ENCODE results near the gene TMEM179. TPM values are rescaled to one million over a fixed set of nuclear protein-coding genes. Genes with fewer than 3 reads are reported as not detected.

TMEM179 gene
- total and polyA plus RNA-seq, 2 of the 8 experiments (the other 6 are each of a cell fraction or from before 2014, with no cell fraction given): 2.9 to 4.0 TPM

DNA sequence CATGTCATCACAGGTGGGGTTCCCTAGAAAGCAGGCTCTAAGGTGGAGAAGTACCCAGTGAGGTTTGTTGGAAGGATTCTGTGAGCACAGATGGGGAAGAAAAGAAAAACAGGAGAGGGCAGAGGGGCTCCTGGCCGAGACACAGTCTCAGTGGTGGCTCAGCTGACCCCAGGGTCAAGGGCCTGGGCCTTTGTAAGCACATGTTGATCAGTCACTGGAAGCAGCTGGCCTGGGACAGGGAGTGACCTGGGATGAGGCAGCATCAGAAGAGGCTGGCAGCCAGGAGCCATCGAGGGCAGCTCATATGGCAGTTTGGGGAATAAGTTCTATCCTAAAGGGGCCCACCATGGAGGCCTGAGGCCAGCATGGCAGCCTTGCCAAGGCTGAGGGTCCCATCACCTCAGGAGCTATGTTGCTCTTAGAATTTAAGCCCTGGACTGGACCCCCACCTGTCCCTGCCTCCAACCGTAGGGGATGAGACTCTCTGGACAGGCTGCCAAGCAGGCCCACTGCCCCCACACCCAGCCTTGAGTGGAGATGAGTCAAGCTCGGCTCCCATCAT is 6.3 kb upstream of the TMEM179 start:
- ChIA-PET POLR2A (ENCODE audit: partially characterized antibody) (no interaction called here), CTCF (ENCODE audit: partially characterized antibody) (interaction anchor here (0.6 to 1.0 kb wide), 2 partner anchors 47 to 917 kb away, joined by 3 read pairs; no protein-coding TSS in a partner anchor)
- Histone ChIP-seq H2BK120ac (replicated peaks; ENCODE audit: low read depth, low read length) (no peak overlapping the region), H2BK20ac (ENCODE audit: low read length) (no peak overlapping the region), H2BK15ac (ENCODE audit: low read length) (no peak overlapping the region), H2AK5ac (ENCODE audit: low read depth, low read length) (no peak overlapping the region), H4K20me1 (replicated peaks in 1 of 2; ENCODE audit: control insufficient read depth in 1 of 2, insufficient read depth in 2 of 2, low read length in 2 of 2) (no peaks in the 10 kb centered on the region), H2BK12ac (ENCODE audit: low read depth, low read length) (no peak overlapping the region), H3K9me3 (ENCODE audit: insufficient read depth in 2 of 2, low read depth in 1 of 2, low read length in 1 of 2) (no peaks in the 10 kb centered on the region), H3K18ac (ENCODE audit: extremely low read depth, low read length) (no peak overlapping the region), H3K27me3 (replicated peaks in 1 of 4; ENCODE audit: control insufficient read depth in 3 of 4, extremely low read depth in 1 of 4, insufficient read depth in 3 of 4, low read length in 3 of 4) (peaks cover 0 to 5% (median 2%) of the 10 kb centered on the region in 4 experiments; a peak in 3 of 7 replicates), H3K14ac (ENCODE audit: insufficient read length) (no peak overlapping the region), H3K79me1 (ENCODE audit: low read depth, low read length) (no peaks in the 10 kb centered on the region), H3K4me1 (replicated peaks in 1 of 4; ENCODE audit: control insufficient read depth in 3 of 4, insufficient read depth in 4 of 4, low read length in 3 of 4) (no peaks in the 10 kb centered on the region), H4K91ac (replicated peaks; ENCODE audit: insufficient read length, low read length) (no peak overlapping the region), H3K4me2 (ENCODE audit: insufficient read depth in 1 of 2, low read depth in 2 of 2, low read length in 2 of 2) (no peak overlapping the region), H4K5ac (ENCODE audit: insufficient read length, low read depth, low read length) (no peak overlapping the region), H3K27ac (ENCODE audit: low read depth, low read length) (no peak overlapping the region), H3K23ac (ENCODE audit: insufficient read length) (no peak overlapping the region), H3K4ac (replicated peaks; ENCODE audit: insufficient read length, low read depth, low read length) (no peak overlapping the region), H3K79me2 (ENCODE audit: control insufficient read depth in 1 of 2, insufficient read depth in 2 of 2, low read length in 2 of 2) (no peaks in the 10 kb centered on the region), H3K4me3 (ENCODE audit: extremely low read depth in 1 of 4, insufficient read depth in 2 of 4, low read depth in 3 of 4, low read length in 4 of 4) (no peak overlapping the region), H3K9ac (replicated peaks in 1 of 4; ENCODE audit: extremely low read depth in 1 of 4, low read depth in 3 of 4, low read length in 3 of 4) (no peak overlapping the region), H3K36me3 (ENCODE audit: control insufficient read depth in 2 of 4, insufficient read depth in 4 of 4, low read length in 3 of 4) (no peaks in the 10 kb centered on the region), H2AFZ (ENCODE audit: low read length) (no peak overlapping the region), H3K56ac (replicated peaks; ENCODE audit: insufficient read length, low read depth, low read length) (no peak overlapping the region), H4K8ac (ENCODE audit: extremely low read depth, insufficient read depth, low read length) (no peak overlapping the region), H2BK5ac (ENCODE audit: low read depth, low read length) (no peak overlapping the region), H3K23me2 (ENCODE audit: low read depth, low read length) (peaks cover 6% of the 10 kb centered on the region; the same call in 1 of the 2 replicates)
- WGBS, 2 experiments (ENCODE audit: extremely low coverage in 1 of 2, insufficient coverage in 1 of 2, insufficient read length in 1 of 2, insufficient replicate concordance in 2 of 2, low coverage in 1 of 2, low lambda C conversion rate in 2 of 2, missing lambda C conversion rate in 1 of 2): 92% methylated on average over 4 of the region's 4 CpGs; no CpG with 5 or more reads in 1 of the 2 experiments
- TF ChIP-seq POLR2A (IDR thresholded peaks at IDR 0.05; ENCODE audit: control extremely low read depth in 1 of 2, low read depth in 2 of 2, low read length in 2 of 2) (no peak), TAF1 (IDR thresholded peaks at IDR 0.05; ENCODE audit: low read depth, low read length) (no peak), TAF7 (optimal IDR thresholded peaks at IDR 0.05; ENCODE audit: borderline replicate concordance, low read depth, low read length) (no peak), JUN (IDR thresholded peaks at IDR 0.05; ENCODE audit: low read depth, low read length) (no peak), SAP30 (IDR thresholded peaks at IDR 0.05; ENCODE audit: insufficient read depth, insufficient replicate concordance, low read length) (no peak), PHF8 (conservative IDR thresholded peaks at IDR 0.05; ENCODE audit: low read depth, low read length) (no peak)
- no peak for DNase-seq (ENCODE audit: low read depth in 1 of 2, low spot score in 2 of 2)
- FAIRE-seq: no peak

All from H1 (cell line).